ENCODE measurements around the gene MRRF.
A peak's percentile ranks its signal among the peaks of the same experiment; 100 is the strongest.

The MRRF gene

DNA sequence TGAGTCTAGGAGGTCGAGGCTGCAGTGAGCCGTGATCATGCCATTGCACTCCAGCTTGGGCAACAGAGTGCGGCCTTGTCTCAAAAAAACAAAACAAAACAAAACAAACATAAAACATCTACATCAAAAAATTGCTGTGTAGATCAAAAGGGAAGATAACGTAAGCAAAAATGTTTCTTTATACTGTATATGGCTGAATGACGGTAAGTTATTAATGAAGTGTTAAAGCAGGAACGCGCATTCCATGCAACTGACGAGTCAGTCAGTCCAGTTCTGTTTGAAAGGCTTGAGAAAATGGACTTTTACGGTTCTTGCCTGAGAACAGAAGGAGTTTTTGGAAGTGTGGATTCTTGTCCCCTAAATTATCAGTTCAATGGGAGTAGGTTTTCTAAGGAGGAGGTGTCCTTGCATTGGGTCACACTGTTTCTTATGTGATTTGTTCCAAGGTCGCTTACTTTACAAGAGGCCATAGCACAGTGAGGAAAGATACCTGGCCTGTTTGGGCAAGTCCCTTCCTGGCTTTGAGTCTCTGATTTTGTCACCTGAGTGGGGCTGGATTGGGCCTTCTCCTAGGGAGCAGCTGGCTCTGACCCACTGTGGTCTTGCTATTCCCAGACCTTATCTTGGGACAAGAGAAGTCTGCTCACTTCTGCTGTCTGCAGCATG is 99.6 kb downstream of the MRRF start:
- Histone ChIP-seq H3K27me3 (ENCODE audit: insufficient read depth, low read depth, severe bottlenecking) (no peaks in the 10 kb centered on the region), H3K27ac (no peak overlapping the region), H3K9me3 (ENCODE audit: severe bottlenecking) (peaks cover 6% of the 10 kb centered on the region), H3K4me3 (ENCODE audit: low read depth, low read length) (no peak overlapping the region), H3K36me3 (no peaks in the 10 kb centered on the region)
- no peak for DNase-seq
- TF ChIP-seq CTCF (IDR thresholded peaks at IDR 0.05; ENCODE audit: low read depth, low read length), result no peak

DNA sequence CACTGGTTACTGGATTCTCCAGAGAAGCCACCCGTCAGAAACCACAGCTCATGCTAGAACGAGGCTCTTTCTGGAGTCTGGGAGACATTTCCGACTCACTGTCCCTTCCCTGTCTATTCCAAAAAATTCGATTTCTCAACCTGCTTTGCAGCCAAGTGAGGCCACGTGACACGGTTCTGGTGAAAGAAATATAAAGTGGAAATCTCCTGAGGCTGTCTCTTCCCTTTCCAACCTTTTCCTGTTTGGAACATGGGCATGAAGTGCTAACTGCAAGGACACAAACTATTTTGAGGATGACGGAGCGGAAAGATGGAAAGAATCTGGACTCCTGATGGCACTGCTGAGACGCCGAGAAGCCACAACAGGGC is 100.1 kb downstream of the MRRF start:
- H3K4me3 ChIP-seq (ENCODE audit: low read depth, low read length), result no peak overlapping the region
- DNase-seq, result no peak
- H3K27me3 ChIP-seq (ENCODE audit: insufficient read depth, low read depth, severe bottlenecking), result no peaks in the 10 kb centered on the region
- no peak for TF ChIP-seq CTCF (IDR thresholded peaks at IDR 0.05; ENCODE audit: low read depth, low read length)
- H3K36me3 ChIP-seq, result no peaks in the 10 kb centered on the region
- peaks cover 6% of the 10 kb centered on the region for H3K9me3 ChIP-seq (ENCODE audit: severe bottlenecking)
- no peak overlapping the region for H3K27ac ChIP-seq

DNA sequence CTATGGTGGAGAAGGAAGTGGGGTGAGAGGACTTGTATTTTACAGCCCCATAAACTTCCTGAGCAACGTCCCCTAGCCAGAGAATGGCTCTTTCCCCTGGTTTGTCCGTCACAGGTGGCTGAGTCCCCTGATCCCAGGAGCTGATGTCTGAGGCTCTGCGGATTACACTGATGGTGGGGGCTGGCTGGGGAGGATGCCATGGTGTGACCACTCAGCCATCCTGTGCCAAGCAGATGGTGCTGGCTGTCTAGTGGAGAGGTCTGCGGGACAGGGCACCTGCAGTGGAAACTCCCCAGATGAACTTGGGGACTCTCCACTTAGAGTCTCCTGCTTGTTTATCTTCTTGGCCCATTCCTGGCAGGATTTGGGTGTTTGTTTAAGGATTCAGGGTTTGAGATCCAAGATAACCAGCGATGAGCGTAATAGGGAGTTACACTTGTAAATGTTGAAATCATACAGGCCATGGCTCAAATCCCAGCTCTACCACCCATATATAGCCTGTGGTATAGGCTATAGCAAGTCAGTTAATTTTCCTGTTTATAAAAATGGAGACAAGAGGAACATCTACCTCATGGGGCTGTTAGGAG is 101.5 kb downstream of the MRRF start:
- TF ChIP-seq CTCF (IDR thresholded peaks at IDR 0.05; ENCODE audit: low read depth, low read length), result no peak
- Histone ChIP-seq H3K27me3 (ENCODE audit: insufficient read depth, low read depth, severe bottlenecking) (no peaks in the 10 kb centered on the region), H3K9me3 (ENCODE audit: severe bottlenecking) (peaks cover 6% of the 10 kb centered on the region), H3K27ac (peak overlapping the region; percentile 39), H3K36me3 (no peaks in the 10 kb centered on the region), H3K4me3 (ENCODE audit: low read depth, low read length) (no peak overlapping the region)
- DNase-seq, result peak; percentile 90

- TF ChIP-seq CTCF (IDR thresholded peaks at IDR 0.05; ENCODE audit: low read depth, low read length), result no peak
Measured at GRCh38 chr9:122367065-122367464, 102.4 kb downstream of the MRRF start.

DNA sequence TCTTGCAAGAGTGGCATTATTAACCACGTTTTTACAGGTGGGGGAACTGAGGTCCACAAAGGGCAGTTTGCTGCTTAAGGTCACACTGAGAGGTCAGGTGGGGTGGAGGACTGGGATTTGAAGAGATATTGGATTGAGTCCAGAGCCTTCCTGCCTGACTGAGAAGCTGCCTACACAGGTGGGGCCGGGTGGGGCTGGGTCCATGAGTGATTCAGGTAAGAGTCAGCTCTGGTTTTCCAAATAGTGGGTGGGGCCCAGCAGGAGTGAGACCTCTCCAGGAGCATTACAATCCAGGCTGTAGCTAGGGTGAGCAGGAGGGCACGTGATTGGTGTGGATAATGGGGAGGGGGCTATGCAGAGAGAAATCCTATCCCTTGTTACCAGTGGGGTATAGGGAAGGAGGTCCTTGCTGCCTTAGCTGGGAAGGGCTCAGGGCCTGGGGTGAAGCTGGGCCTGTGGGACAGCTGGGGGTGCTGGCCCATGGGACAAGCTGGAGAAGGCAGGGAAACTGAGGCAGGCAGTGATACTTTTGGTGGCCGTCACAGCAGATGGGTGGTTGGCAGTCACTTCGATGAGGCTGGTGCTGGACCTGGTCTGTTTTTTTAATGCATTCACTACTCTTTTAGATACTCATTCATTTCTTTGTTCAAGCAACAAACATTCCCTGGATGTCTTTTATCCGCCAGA is 103.2 kb downstream of the MRRF start:
- H3K27ac ChIP-seq, result no peak overlapping the region
- peaks cover 6% of the 10 kb centered on the region for H3K9me3 ChIP-seq (ENCODE audit: severe bottlenecking)
- no peak for TF ChIP-seq CTCF (IDR thresholded peaks at IDR 0.05; ENCODE audit: low read depth, low read length)
- no peak overlapping the region for H3K4me3 ChIP-seq (ENCODE audit: low read depth, low read length)
- no peaks in the 10 kb centered on the region for H3K36me3 ChIP-seq
- no peak for DNase-seq
- H3K27me3 ChIP-seq (ENCODE audit: insufficient read depth, low read depth, severe bottlenecking), result peaks cover 2% of the 10 kb centered on the region

More at GRCh38 chr9:122367065-122367464, 102.4 kb downstream of the MRRF start:
- Histone ChIP-seq H3K4me3 (ENCODE audit: low read depth, low read length) (no peak overlapping the region), H3K27ac (no peak overlapping the region), H3K27me3 (ENCODE audit: insufficient read depth, low read depth, severe bottlenecking) (peaks cover 2% of the 10 kb centered on the region), H3K9me3 (ENCODE audit: severe bottlenecking) (peaks cover 6% of the 10 kb centered on the region), H3K36me3 (no peaks in the 10 kb centered on the region)
- DNase-seq, result no peak

All from WERI-Rb-1 (cell line).